SK-N-SH treated with all-trans-retinoic acid at 6 μM for 48 hours (cell line): ENCODE results near the gene ABCC11.

ENCODE experiments used
- ARNTL ChIP-seq: fragments of 450-650 bp; formaldehyde crosslinking; IDR thresholded peaks from 2 replicates; pipeline ENCODE4 v1.5.0; 2020; ENCODE audit warnings: low read depth, mild to moderate bottlenecking, moderate library complexity, borderline replicate concordance
- CSDC2 ChIP-seq: fragments of 250-450 bp; sonication (Bioruptor Pico); IDR thresholded peaks from 2 replicates; pipeline ENCODE4 v1.5.0; 2020; ENCODE audit warnings: mild to moderate bottlenecking, moderate library complexity
- PATZ1 ChIP-seq: fragments of 250-450 bp; sonication (Bioruptor Pico); IDR thresholded peaks from 2 replicates; pipeline ENCODE4 v1.8.0; 2020; ENCODE audit warnings: mild to moderate bottlenecking, moderate library complexity, borderline replicate concordance
- RARB ChIP-seq: fragments of 250-450 bp; sonication (Bioruptor Pico); IDR thresholded peaks from 2 replicates; pipeline ENCODE4 v1.8.0; 2021; ENCODE audit warnings: mild to moderate bottlenecking, moderate library complexity
- ZFP3 ChIP-seq: fragments of 250-450 bp; sonication (Bioruptor Pico); IDR thresholded peaks from 2 replicates; pipeline ENCODE4 v1.5.0; 2020; ENCODE audit warnings: mild to moderate bottlenecking, moderate library complexity
- ZNF70 ChIP-seq: fragments of 450-650 bp; formaldehyde crosslinking; IDR thresholded peaks from 2 replicates; pipeline ENCODE4 v1.5.0; 2020; ENCODE audit warnings: mild to moderate bottlenecking, moderate library complexity
- ZNF8 ChIP-seq: fragments of 450-650 bp; formaldehyde crosslinking; IDR thresholded peaks from 2 replicates; pipeline ENCODE4 v1.5.0; 2020; ENCODE audit warnings: mild to moderate bottlenecking, moderate library complexity

GRCh38 chr16:48204825-48205151 lies 42.6 kb downstream of the ABCC11 start:
- TF ChIP-seq ZNF8 = no peak
- TF ChIP-seq PATZ1 (CRISPR knock-in tag) = no peak
- TF ChIP-seq ARNTL = no peak
- no peak for TF ChIP-seq CSDC2
- TF ChIP-seq ZFP3 = no peak
- TF ChIP-seq ZNF70 = no peak
- TF ChIP-seq RARB (CRISPR knock-in tag) = no peak
